Measurements from ENCODE around the gene KCNS3.

DNA sequence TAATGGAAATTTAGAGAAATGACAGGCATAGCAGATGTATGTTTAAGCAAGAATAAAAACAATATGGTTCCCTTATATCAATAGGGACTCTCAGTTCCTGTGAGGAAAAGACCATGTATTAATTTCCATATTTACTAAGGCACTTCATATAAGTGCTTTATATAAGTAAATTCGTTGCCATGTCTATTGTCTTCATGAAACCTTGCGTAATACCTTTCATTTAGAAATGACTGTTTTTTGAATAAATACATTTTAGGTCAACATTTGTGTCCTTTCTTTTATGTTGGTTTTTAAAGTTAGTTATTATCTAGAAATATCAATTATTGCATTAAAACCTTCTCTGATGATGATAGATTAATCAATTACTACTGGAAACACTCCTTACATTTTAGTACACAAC, 83.3 kb downstream of the KCNS3 start:
- TF ChIP-seq CTCF (IDR thresholded peaks at IDR 0.05) (no peak), POLR2A (IDR thresholded peaks at IDR 0.05) (no peak)

Data from vagina (tissue), 2 donors.